HG03097 (cell line): ENCODE measurements around the gene NR1I2.

Source experiments
- ATAC-seq: cut with Tn5 transposase; IDR thresholded peaks from one replicate; pipeline ENCODE4 v1.9.1; 2021; ENCODE audit not compliant: unreplicated experiment, low FRiP score

NR1I2 gene

DNA sequence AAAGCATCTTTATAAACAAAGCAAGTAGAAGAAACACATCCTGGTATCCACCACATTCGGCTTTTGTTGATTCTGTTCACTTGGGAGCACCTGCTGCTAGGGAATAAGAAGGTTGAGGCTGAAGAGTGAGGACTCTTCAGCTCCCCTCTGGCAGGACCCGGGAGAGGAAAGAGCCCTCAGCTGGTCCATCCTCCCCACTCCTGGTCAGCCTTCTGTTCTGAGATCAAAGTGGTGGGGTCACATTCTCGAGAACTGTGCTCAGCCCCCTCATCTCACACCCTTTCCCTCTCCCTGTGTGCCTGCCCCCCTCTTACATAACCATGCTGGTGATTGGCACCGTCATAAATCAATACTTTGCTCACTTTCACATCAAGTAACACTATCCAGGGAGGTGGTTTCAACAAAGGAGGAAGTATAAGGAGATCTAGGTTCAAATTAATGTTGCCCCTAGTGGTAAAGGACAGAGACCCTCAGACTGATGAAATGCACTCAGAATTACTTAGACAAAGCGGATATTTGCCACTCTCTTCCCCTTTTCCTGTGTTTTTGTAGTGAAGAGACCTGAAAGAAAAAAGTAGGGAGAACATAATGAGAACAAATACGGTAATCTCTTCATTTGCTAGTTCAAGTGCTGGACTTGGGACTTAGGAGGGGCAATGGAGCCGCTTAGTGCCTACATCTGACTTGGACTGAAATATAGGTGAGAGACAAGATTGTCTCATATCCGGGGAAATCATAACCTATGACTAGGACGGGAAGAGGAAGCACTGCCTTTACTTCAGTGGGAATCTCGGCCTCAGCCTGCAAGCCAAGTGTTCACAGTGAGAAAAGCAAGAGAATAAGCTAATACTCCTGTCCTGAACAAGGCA is at the start of gene NR1I2:
TSS of gene NR1I2 (plus strand) at position 772 of the 869 bp plus-strand sequence.
- ATAC-seq, result no peak

GRCh38 chr3:119733812-119734211 is 48.1 kb upstream of the NR1I2 start:
- no peak for ATAC-seq

GRCh38 chr3:119738741-119739140 is 43.2 kb upstream of the NR1I2 start:
- no peak for ATAC-seq

DNA sequence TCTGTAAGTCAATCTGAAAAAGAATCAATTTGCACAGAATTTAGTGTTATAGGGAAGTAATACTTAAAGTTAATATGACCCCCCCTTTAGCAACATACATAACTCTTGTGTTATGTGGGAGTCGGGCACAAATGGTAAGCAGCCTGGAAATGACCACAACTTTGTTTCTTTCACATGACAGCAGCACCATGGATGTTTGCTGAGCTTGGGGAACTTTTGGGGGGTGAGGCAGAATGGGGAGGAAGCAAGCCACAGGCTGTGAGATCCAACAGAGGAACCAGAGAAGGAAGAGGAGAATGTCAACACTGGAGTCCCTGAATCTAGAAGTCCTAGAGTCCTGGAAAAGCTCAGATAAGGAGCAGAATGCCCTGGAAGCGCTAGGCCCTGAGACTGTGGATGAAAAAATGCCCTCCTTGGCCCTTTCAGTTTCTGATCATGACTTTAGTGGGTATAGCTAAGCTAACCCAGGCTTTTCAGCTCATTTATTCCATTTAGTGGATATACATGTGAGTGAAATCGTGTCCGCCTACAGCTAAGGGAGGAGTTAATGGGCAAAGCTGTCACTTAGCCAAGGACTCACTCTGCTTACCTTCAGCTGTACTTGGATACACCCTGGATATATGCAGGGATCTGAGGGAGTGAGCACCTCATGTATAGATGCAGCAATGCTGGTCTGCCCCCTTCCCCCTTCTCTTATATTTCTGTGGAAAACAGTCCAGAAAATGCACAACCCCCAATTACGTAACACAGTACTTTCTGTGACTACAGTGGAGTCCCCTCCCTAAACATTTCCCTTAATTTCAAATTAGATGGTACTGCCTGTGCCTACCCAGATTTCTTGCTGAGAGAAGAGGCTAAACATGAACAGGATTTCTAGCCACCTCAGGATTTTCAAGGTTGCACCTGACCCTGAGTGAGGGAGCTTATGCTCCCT is 40.0 kb upstream of the NR1I2 start:
- ATAC-seq, result no peak

DNA sequence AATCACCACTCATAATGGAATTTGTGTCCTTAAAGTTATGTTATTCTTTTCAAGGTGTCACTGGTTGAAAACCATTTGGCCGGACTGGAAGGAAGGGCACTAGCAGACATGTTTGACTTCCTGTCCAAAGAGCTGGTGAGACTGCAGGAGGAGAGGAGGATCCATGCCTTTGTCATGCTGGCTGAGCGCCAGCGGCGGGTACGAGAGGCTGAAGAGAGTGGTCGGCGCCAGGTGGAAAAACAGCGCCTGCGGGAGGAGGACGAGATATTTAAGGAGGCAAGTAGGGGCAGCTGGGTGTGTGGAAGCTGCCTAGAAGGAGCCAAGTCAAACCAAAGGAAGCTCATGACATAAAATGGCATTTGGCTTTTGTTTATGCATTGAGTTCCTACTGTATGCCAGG is 38.0 kb upstream of the NR1I2 start:
- ATAC-seq, result no peak

- no peak for ATAC-seq
These were observed 36.0 kb upstream of the NR1I2 start for GRCh38 chr3:119745942-119746341.

DNA sequence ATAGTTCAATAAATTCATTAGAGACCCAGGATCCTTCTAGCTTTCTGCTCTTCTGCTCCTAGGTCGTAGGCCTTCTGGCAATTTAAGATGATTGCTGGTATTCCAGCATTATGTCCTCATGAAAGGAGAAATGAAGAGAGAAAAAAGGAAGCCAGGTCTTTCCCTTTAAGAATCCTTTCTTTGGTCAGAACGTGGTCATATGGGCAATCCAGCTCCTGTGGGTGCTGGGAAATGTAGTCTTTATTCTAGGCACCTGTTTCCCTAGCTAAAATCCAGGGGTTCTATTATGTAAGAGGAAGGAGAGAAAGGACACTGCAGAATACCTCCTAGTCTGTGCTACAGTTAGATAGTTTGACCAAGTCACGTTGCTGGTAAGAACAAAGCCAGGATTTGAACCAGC is 35.5 kb upstream of the NR1I2 start:
- no peak for ATAC-seq

- no peak for ATAC-seq
These were observed 34.5 kb upstream of the NR1I2 start for GRCh38 chr3:119747357-119747756.

DNA sequence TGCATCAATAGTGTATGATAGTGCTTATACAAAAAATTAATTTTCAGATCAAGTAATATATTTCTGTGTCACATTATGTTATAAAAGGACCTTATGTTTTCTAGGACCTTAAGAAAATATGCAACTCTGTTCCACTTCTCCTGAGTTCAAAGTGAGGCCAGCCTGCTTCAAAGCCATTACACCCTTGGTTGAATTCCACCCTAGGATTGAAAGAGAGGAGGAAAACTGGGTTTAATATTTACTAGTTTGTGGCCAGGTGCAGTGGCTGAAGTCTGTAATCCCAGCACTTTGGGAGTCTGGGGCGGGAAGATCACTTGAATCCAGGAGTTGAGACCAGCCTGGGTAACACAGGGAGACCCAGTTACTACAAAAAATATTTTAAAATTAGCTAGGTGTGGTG is 32.9 kb upstream of the NR1I2 start:
- ATAC-seq, result no peak

- ATAC-seq, result no peak
These were observed 30.5 kb upstream of the NR1I2 start for GRCh38 chr3:119751423-119751822.

DNA sequence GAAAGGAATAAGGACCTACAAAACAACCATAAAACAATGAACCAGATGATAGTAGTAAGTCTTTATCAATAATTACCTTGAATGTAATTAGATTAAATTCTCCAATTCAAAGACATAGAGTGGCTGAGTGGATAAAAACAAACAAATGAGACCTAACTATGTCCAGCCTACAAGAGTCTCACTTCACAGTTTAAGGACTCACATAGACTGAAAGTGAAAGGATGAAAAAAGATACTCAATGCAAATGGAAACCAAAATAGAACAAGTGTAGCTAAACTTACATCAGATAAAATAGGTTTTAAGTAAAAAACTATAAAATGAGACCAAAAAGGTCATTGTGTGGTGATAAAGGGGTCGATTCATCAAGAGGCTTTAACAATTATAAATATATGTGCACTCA is 21.9 kb upstream of the NR1I2 start:
- peak; percentile 57 for ATAC-seq

DNA sequence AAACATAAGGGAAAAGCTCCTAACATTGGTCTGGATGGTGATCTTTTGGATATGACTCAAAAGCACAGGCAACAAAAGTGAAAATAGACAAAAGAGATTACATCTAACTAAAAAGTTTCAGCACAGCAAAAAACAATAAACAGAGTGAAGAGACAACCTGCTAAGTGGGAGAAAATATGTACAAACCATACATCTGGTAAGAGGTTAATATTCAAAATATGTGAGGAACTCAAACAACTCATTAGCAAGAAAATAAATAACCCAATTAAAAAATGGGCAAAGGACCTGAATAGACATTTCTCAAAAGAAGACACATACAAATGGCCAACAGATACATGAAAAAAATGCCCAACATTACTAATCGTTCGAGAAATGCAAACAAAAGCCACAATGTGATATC is 19.0 kb upstream of the NR1I2 start:
- no peak for ATAC-seq

DNA sequence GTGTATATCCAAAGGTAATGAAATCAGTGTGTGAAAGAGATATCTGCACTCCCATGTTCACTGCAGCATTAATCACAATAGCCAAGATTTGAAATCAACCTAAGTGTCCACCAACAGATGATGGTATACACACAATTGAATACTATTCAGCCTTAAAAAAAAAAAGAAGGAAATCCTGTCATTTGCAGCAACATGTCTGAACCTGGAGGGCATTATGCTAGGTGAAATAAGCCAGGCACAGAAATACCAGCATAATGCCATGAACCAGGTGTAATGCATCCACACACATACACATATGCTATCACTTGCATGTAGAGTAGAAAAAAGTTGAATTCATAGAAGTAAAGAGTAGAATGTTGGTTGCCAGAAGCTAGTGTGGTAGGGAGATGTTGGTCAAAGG is 18.4 kb upstream of the NR1I2 start:
- ATAC-seq, result no peak

GRCh38 chr3:119765239-119765638 is 16.7 kb upstream of the NR1I2 start:
- ATAC-seq, result no peak

DNA sequence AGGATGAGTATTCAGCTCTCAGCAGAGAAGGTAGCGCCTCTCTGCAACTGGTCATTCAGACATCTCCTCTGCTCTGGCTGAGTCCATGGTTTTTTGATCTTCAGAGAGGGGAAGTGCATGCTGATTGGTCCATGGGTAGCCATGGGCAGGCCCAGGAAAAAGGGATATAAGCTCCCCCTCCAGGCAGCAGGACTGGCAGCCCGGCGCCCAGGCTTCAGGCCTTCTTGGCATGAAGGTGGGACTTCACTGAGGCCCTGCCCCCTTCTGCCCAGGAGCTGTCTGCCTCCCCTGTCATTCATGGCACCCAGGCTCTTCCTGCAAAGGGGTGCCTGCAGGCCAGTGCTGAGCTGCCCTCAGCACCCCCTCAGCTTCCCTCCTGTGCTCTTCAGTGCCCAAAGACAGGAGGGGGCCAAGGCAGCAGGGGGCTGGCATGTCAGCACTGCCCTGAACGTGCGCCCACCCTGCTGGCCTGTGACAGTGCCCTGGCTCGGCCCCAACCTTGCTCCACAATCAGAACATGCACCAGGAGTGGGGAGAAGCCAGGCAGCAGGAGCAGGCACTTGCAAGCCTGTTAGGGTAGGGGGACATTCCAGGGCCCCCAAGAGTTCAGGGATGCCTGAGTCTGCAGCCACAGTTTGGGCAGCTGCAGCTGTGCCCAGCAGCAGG is 13.8 kb upstream of the NR1I2 start:
- no peak for ATAC-seq

GRCh38 chr3:119768668-119769393 is 13.1 kb upstream of the NR1I2 start:
- ATAC-seq, result no peak

- ATAC-seq, result no peak
These were observed 12.3 kb upstream of the NR1I2 start for GRCh38 chr3:119769394-119770149.

DNA sequence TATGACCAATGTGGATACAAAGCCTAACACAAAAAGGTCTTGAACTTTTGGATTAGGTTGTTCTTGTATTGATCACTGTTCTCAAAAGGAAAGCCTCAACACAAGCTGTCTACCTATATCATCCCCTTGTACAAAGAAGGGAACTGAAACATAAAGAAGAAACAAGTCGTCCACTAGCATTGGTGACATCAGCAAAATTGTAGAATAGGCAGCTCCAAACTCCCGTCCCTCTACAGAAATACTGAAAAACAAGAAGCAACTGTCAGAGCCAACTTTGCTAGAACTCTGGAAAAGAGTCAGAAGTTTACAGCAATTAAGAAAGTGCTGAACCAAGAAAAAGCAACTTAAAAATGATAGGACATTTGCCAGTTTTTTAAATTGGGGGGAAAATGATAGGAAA is 7.5 kb upstream of the NR1I2 start:
- no peak for ATAC-seq

- ATAC-seq, result no peak
These were observed 5.6 kb upstream of the NR1I2 start for GRCh38 chr3:119776304-119776703.

GRCh38 chr3:119778176-119778575 is 3.7 kb upstream of the NR1I2 start:
- ATAC-seq, result no peak
